Stimulated activated CD8-positive, alpha-beta memory T cell treated with anti-CD3 and anti-CD28 coated beads, Interleukin-2, amount 100 ng/mL, for 48 hours (primary cell): ENCODE results near the gene PVR.
"Not testable (repeated sequence)": the region's sequence is repeated elsewhere in the genome, so short reads cannot be mapped to it uniquely, and the experiment has no call there.

ENCODE experiments used
- DNase-seq, 2 donors: peaks; one replicate each; pipeline ENCODE4 v3.0.0-alpha.2; 2020; ENCODE audit warnings: low read depth in 2 of 2

PVR gene

GRCh38 chr19:44645407-44646048, 1.8 kb downstream of the PVR start:
- no peak for DNase-seq

- DNase-seq, result no peak
Measured at GRCh38 chr19:44646049-44646416, 2.3 kb downstream of the PVR start.

DNA sequence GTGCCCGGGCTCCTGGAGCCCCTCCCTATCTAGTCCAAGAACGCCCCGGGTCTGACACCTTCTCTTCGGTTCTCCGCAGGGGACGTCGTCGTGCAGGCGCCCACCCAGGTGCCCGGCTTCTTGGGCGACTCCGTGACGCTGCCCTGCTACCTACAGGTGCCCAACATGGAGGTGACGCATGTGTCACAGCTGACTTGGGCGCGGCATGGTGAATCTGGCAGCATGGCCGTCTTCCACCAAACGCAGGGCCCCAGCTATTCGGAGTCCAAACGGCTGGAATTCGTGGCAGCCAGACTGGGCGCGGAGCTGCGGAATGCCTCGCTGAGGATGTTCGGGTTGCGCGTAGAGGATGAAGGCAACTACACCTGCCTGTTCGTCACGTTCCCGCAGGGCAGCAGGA, 3.4 kb downstream of the PVR start:
- DNase-seq, result no peak

DNA sequence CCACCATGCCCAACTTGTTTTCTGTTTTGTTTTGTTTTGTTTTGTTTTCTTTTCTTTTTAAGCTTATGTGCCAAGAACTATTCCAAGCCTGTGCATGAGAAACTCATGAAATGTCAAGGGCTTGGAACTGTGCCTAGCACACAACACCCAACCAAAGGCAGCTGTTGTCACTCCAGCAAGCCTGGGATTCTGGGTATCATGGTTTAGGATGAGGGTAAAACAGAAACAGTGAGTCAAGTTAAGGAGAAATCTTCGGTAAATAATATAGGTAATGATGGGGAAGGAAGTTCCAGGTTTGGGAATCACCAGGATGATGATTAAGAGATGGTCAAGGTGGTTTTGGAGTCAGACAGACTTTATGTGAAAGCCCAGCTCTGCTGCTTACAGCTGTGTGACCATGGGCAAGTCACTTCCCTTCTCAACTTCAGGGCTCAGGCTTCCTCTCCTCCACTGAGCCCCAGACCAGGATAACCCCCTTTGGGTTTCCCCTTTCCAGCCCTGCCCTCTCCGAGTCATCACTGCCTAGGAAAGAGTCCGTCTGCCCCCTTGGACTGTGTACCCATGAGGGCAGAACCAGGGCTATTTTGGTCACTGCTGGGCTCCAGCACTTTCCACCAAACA, 5.0 kb downstream of the PVR start:
- no peak for DNase-seq

- DNase-seq, result no peak
Measured at GRCh38 chr19:44649578-44650145, 6.0 kb downstream of the PVR start.

DNA sequence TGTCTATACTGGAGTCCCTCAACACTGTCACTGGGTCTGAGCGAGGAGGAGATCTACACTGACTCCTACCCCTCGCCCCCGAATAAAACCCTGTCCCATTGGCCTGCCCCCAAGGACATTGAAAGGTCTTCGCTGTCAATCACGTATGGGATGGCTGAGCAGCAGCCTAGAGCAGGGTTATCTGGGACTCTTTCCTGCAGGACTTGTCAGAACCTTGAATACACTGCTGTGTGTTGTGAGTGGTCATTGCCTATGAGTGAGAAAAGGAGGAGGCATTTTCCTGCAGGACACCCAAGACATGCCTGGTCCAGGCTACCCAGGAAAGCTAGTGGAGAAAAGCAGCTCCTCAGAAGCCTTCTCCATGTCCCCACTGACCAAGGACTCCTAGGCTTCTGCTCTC, 9.6 kb downstream of the PVR start:
- DNase-seq, result no peak

GRCh38 chr19:44653977-44654774, 10.5 kb downstream of the PVR start:
- DNase-seq, result peak; percentile 54 to 64

GRCh38 chr19:44657211-44657921, 13.7 kb downstream of the PVR start:
- peak; percentile 50 to 66 for DNase-seq

- DNase-seq, result no peak
Measured at GRCh38 chr19:44658069-44658733, 14.5 kb downstream of the PVR start.

GRCh38 chr19:44660081-44660480, 16.4 kb downstream of the PVR start:
- DNase-seq, result no peak

GRCh38 chr19:44661205-44661604, 17.5 kb downstream of the PVR start:
- no peak for DNase-seq

GRCh38 chr19:44661904-44662303, 18.2 kb downstream of the PVR start:
- no peak for DNase-seq

- DNase-seq, result no peak
Measured at GRCh38 chr19:44662691-44663385, 19.1 kb downstream of the PVR start.

DNA sequence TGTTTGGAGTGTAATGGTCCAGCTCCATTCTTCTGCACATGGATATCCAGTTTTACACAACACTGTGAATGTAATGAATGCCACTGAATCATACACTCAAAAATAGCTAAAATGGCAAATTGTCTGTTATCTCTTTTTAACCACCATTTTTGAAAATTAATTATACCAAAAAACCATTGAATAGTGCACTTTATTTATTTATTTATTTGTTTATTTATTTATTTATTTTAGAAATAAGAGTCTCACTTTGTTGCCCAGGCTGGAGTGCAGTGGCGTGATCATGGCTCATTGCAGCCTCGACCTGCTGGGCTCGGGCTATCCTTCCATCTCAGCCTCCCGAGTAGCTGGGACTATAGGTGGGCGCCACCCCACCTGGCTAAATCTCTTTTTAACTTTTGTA, 20.3 kb downstream of the PVR start:
- no peak for DNase-seq

- no peak for DNase-seq
Measured at GRCh38 chr19:44664976-44665375, 21.3 kb downstream of the PVR start.

DNA sequence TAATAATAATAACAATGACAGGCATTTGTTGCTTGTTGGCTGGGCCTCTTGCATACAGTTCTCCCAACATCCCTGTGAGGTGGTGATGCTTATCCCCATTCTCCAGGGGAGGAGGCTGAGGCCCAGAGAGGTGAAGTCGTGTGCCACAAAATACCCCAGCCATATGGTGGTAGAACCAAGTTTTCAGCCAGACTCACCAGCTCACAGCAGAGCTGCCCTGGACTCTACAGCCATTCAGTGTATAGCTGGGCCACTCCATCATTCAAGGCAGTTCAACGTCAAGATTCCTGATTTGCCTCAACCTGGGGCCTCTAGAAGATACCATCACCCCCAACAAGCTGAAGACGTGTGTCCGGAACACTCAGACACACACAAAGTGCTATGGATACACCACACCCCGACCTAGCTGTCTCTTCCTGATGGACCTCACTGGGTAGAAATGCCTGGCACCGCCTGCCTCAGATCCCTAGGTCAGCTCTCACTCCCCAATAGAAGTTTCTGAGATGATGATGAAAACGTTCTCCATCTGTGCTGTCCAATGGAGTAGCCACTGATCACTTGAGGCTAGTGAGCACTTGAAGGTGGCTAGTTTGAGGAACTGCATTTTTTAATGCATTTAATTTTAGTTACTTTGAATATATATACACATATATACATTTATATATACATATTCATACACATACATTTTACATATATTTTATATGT, 23.3 kb downstream of the PVR start:
- DNase-seq, result no peak

- no peak for DNase-seq
Measured at GRCh38 chr19:44668985-44669764, 25.5 kb downstream of the PVR start.

DNA sequence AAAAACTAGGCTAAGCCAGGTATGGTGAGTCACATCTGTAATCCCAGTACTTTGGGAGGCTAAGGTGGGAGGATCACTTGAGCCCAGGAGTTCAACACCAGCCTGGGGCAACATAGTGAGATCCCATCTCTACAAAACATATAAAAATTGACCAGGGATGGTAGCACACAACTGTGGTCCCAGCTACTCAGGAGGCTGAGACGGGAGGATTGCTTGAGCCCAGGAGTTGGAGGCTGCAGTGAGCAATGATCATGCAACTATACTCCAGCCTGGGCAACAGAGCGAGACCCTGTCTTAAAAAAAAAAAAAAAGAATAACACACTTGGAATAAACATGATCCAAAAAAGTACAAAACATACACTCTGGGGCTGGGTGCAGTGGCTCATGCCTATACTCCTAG, 26.3 kb downstream of the PVR start:
- DNase-seq, result not testable (repeated sequence)

DNA sequence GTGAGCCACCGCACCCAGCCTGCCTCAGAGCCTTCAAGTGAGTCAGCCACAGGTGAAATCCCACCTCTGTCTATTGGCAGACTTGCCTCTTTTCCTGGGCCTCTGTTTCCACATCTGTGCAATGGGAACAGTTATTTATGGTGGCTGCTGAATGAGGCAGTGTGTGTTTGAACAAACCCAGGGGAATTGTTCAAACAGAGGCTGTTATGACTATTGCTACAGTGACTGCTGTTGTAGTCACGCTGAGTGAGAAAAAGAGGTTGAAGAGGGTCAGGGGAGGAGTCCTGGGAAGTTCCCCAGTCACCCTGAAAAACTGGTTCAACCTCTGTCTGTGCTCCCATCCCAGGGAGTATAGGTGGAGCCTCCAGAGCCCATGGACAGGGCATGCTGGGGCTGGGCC, 27.7 kb downstream of the PVR start, which contains the start of gene CEACAM19:
TSS of gene CEACAM19 (plus strand) at position 83 of the 400 bp plus-strand sequence. CDS start 450 bp downstream, outside the sequence.
- no peak for DNase-seq
